GM21825 (cell line): Measurements from ENCODE around the gene INPP5D.

ENCODE experiments used
- ATAC-seq: cut with Tn5 transposase; IDR thresholded peaks from one replicate; pipeline ENCODE4 v1.9.1; 2021; ENCODE audit warnings: mild to moderate bottlenecking, moderate library complexity; ENCODE audit not compliant: unreplicated experiment

The INPP5D gene

DNA sequence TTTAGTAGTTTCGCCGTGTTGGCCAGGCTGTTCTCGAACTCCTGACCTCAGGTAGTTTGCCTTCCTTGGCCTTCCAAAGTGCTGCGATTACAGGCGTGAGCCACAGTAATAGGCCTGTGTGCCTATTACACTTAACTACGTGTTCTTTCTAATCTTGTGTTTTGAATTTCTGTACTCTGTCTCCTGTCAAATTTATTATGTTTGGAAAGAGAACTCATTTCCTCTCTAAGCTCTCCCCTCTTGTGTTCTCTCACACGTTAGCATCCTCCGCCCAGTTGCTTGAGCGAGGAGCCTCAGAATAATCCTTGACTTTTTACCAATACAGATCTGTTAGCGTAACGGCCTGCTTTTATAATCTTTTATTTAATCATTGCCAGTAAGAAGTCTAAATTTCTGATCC, 195.0 kb downstream of the INPP5D start:
- ATAC-seq, result no peak

DNA sequence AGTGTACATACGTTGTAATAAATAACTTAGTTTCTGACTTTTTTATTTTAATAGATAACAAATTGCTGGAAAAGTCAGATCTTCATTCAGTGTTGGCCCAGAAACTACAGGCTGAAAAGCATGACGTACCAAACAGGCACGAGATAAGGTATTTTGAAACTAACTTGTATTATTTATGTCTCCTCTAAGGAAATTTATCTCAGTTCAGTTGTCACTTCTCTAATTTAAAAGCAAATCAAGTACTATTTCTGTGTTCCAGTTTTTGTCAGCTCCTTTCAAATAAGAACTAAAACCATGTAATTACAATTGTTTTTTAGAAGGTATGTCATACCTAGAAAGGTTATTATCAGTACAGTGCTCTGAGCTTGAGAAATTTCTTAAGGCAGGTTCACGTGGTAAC, 195.9 kb downstream of the INPP5D start:
- ATAC-seq, result no peak
